HG03457 (cell line): Measurements from ENCODE around the gene FAM120A.

Experiments used
- ATAC-seq: cut with Tn5 transposase; IDR thresholded peaks from one replicate; pipeline ENCODE4 v1.9.1; 2021; ENCODE audit warnings: moderate number of reproducible peaks; ENCODE audit not compliant: unreplicated experiment

Gene FAM120A

GRCh38 chr9:93576258-93577077 is 125.0 kb downstream of the FAM120A start, which contains the start of gene PHF2:
PHF2 (plus strand) TSS chr9:93576584; CDS start chr9:93576774, 190 bp downstream.
- no peak for ATAC-seq

GRCh38 chr9:93577078-93577974 is 125.8 kb downstream of the FAM120A start:
- no peak for ATAC-seq

GRCh38 chr9:93577975-93578682 is 126.6 kb downstream of the FAM120A start:
- ATAC-seq = no peak

GRCh38 chr9:93578844-93579243 is 127.4 kb downstream of the FAM120A start:
- ATAC-seq = no peak

- no peak for ATAC-seq
Observed at GRCh38 chr9:93579711-93580516, 128.4 kb downstream of the FAM120A start.

- no peak for ATAC-seq
Observed at GRCh38 chr9:93580654-93581380, 129.3 kb downstream of the FAM120A start.

GRCh38 chr9:93582115-93582514 is 130.6 kb downstream of the FAM120A start:
- no peak for ATAC-seq

GRCh38 chr9:93582550-93582949 is 131.1 kb downstream of the FAM120A start:
- no peak for ATAC-seq

GRCh38 chr9:93585259-93585658 is 133.8 kb downstream of the FAM120A start:
- ATAC-seq = no peak

- ATAC-seq = no peak
Observed at GRCh38 chr9:93585695-93586094, 134.2 kb downstream of the FAM120A start.

GRCh38 chr9:93586290-93587057 is 135.0 kb downstream of the FAM120A start:
- ATAC-seq = no peak

GRCh38 chr9:93587284-93587650 is 135.8 kb downstream of the FAM120A start:
- no peak for ATAC-seq

- no peak for ATAC-seq
Observed at GRCh38 chr9:93587651-93588347, 136.3 kb downstream of the FAM120A start.

GRCh38 chr9:93588641-93589609 is 137.4 kb downstream of the FAM120A start:
- no peak for ATAC-seq

GRCh38 chr9:93589688-93590087 is 138.2 kb downstream of the FAM120A start:
- ATAC-seq = no peak

- ATAC-seq = no peak
Observed at GRCh38 chr9:93590609-93591234, 139.2 kb downstream of the FAM120A start.
